Neural cell (in vitro differentiated cells): ENCODE results near the gene CHTF8.

ENCODE experiments used
- CTCF ChIP-seq: fragments of 450-650 bp; IDR thresholded peaks from 2 replicates; pipeline ENCODE4 v1.5.1; 2014; ENCODE audit warnings: antibody characterized with exemption, mild to moderate bottlenecking, moderate library complexity; ENCODE audit not compliant: poor library complexity, severe bottlenecking
- TAF1 ChIP-seq: IDR thresholded peaks from 2 replicates; pipeline ENCODE4 v1.6.1; 2012; ENCODE audit warnings: low read depth

- TF ChIP-seq TAF1 (no peak), CTCF (no peak)
Observed at GRCh38 chr16:69126221-69126620, 6.2 kb downstream of the CHTF8 start.
